ENCODE measurements around the gene CEP112.
"Not testable (repeated sequence)": the region's sequence is repeated elsewhere in the genome, so short reads cannot be mapped to it uniquely, and the experiment has no call there.

CEP112 gene

DNA sequence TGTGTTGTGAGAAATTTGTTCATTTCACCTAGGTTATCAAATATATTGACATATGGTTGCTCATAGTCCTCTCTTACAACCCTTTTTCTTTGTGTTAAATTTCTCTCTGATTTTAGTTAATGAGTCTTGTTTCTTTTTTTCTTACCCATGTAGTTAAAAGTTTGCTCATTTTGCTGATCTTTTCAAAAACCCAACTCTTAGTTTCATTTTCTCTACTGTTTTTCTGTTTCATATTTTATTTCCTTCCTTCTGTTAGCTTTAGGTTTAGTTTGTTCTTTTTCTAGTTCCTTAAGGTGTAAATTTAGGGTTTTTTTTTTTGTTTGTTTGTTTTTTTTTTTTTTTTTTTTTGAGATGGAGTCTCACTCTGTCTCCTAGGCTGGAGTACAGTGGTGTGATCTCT is 42.4 kb downstream of the CEP112 start:
- DNase-seq: no peak

DNA sequence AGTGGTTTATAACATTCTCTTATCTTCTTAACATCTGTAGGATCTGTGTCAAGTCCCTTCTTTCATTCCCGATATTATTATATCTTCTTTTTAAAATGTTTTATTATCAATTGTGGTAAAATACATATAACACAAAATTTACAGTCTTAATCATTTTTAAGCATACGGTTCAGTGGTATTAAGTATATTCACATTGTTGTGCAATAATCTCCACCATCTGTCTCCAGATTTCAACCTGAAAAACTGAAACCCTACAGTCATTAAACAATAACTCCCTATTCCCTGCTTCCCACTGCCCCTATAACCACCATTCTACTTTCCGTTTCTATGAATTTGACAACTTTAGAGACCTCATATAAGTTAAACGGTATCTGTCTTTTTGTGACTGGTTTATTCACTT is 45.5 kb downstream of the CEP112 start:
- DNase-seq: no peak

DNA sequence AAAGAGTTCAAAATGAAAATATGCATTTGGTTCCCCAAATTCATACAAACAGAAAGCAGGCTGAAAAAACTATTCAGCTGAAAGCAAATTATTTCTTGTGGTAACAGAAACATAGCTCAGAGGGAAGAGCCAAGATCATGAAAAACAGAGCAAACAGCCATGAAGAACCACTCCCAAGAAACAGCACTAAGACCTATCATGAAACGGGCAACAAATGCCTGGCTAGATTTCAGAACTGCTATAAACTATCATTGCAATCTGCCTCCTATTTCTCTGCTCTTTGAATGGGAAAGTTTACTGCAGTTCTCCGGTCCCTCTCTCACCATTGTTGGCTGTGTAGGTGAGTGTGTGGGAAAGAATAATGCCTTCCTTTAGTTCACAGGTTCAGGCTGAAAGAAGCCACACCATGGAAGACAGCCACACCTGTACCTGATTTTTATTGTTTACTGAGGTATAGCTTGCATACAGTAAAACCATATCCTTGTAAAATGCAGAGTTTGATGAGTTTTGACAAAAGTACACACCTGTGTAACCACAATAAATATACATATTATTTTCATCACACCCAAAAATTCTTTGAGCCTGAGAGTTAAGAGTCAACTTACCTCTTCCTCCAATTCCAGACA is 48.2 kb downstream of the CEP112 start:
- DNase-seq: no peak

DNA sequence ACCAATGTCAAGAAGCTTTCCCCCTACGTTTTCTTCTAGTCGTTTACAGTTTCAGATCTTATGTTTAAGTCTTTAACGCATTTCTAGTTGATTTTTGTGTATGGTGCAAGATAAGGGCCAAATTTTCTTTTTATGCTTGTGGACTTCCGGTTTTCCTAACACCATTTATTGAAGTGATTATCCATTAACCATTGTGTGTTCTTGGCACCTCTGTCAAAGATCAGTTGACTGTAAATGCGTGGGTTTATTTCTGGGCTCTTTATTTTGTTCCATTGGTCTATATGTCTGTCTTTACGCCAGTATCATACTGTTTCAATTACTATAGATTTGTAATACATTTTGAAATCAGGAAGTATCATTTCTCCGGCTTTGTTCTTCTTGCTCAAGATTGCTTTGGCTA is 49.5 kb downstream of the CEP112 start:
- DNase-seq: no peak

DNA sequence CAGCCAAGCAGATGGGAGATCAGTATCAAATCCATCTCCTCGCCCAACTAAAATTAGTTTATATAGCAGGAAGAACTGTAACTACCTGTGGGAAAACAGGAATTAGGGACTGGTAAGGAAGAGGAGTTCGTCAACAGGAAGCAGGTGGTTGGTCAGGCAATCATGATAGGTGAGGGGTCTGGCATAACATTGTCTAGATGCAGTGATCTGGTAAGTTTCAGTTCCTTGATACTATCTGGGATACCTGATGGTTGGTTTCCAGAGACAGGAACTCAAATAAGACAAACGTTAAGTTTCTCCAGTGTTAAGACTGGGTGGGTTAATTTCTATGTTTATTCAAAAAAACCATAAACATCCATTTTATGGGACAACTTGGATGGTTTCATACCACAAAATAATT is 53.8 kb downstream of the CEP112 start:
- no peak for DNase-seq

DNA sequence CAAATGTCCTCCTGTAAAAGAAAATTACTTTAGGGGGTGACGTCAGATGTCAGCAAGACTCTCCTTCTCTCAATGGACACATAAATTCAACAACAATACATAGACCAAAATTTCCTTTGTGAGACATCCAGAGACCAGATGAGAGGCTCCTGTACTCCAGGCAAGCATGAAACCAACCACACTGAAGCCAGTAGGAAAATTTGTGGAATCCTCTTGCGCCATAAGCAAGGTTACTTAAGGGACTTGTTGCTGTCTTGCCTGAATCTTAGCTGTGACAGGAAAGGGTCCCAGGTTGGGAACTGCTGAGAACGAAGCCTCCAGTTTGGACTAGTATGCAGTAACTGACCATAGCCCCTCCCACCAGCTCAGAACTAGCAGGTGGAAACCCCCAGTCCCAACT is 56.0 kb downstream of the CEP112 start:
- DNase-seq: no peak

DNA sequence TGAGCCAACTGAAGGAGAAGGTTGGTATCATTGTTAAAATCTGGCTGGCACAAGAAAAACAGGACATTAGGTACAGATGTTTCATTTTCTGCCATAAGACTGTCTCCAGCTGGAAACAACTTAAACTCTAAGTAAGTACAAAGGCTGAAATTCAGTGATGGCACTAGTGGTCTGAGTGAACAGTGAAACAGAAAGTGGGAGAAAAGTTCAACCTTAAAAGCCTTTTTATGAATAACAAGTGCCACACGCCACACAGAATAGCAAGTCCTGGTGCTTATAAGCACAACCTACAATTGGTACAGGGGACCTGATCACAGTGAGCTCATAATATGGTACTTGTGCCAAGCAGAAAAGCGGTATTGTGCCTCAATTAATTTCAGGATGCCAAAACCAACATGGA is 56.7 kb downstream of the CEP112 start:
- no peak for DNase-seq

DNA sequence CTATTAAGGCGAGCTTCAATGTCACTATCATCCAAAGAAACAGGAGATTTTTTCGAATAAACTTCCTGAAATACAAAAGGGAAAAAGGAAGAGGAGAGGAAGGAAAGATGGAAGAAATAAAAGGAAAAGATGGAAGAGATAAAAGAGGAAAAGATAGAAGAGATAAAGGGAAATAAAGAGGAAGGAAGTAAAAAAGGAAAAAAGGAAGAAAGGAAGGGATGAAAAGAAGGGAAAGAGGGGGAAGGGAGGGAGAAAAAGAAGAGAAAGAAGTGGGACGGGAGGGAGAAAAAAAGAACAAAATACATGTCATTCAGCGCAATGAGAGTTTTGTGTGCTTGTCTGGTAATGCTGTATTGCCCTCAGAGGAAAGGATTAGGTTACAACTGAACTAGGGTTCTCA is 62.2 kb downstream of the CEP112 start:
- DNase-seq: no peak

DNA sequence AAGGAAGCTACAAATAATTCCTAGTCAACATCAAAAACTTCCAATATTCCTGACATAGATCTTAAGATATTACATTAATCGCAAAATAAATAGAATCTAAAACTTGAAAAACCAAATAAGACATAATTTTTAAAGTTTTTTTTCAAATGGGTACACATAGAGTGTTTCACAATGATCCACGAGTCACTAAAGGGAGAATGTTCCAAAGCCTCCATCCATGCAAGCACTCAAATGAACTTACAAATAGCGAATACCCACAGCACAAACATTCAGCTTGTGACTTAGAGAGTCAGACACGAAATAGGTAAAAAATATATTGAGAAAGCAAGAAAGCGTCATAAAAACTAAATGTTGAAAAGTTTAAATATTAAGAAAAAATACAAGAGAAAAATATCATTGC is 65.7 kb downstream of the CEP112 start:
- DNase-seq: no peak

DNA sequence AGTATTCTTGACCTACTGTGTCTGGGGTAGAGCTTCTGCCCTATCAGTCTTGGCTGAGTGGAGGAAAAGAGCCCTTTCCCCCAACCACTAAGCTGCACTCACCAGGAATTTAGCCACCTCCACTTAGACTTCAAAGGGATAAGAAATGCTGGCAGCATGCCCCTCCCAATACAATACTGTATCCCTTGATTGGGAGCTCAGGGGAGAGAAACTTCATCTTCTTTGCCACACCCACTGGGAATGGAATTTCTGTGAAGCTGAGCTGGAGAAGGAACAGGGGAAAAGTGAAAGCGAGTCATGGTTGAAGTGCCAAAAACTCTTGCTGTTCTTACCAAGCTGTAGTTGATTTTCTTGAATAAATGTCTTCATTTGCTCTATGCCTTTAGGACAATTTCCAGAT is 68.8 kb downstream of the CEP112 start:
- no peak for DNase-seq

DNA sequence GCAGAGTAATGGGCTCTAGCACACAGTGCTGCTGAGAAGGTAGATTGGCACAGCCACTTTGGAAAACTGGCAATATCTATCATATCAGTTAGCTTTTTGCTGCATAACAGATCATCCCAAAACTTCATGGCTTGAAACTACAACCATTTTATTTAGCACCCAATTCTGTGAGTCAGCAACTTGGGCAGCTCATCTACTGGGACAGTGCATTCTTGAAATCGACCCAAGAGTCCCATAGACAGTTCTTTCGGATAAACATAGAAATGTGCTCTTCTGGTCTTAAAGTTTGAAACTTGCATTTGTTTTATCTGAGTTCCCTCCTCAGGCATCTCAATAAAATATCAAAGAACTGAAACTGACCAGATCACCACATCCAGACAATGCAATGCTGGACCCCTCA is 76.7 kb downstream of the CEP112 start:
- DNase-seq: no peak

DNA sequence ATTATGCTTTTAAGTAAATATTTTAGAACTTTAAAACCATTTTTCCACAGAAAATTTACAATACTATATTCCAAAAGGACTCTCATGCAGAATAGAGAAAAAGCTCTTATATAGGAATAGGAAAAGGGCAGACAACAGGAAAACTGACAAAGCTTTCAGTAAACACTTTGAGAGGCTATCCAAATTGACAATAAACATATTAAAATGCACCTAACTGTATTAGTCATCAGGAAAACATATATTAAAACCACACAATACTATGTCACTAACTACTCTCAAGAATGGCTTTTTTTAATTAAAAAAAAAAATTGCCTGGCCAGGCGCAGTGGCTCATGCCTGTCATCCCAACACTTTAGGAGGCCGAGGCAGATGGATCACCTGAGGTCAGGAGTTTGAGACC is 77.3 kb downstream of the CEP112 start:
- DNase-seq: no peak

DNA sequence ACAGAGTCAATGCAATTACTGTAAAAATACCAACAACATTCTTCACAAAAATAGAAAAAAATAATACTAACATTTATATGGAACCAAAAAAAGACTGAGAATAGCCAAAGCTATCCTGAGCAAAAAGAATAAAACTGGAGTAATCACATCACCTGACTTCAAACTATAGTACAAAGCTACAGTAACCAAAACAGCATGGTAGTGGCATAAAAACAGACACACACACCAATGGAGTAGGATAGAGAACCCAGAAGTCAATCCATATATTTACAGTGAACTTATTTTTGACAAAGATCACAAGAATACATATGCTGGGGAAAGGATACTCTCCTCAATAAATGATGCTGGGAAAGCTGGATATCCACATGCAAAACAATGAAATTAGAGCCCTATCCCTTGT is 84.2 kb downstream of the CEP112 start:
- no peak for DNase-seq

DNA sequence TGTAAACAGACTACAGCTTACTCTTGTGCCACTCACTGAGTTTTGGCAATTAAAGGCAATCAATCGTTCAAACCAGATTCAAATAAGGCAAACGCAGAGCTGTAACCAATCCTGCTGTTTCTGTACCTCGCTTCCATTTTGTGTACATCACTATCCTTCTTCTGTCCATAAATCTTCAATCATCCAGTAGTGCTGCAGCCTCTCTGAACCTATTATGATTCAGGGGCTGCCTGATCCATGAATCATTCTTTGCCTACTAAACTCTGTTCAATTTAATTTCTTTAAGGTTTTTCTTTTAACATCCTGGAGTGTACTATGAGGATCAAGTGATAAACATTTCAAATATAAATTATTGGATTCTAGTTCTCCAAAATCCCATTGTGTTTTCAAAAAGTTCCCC is 93.9 kb downstream of the CEP112 start:
- no peak for DNase-seq

DNA sequence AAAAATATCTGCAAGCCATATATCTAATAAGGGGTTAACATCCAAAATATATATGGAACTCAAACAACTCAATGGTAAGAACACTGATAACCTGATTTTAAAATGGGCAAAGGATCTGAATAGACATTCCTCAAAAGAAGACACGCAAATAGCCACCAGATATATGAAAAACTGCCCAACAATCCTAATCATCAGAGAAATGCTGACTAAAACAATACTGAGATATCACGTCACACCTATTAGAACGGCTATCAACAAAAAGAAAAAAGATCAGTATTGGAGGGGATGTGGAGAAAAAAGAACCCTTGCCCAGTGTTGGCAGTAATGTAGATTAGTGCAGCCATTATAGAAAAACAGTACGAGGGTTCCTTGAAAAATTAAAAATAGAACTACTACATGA is 97.2 kb downstream of the CEP112 start:
- DNase-seq: no peak

DNA sequence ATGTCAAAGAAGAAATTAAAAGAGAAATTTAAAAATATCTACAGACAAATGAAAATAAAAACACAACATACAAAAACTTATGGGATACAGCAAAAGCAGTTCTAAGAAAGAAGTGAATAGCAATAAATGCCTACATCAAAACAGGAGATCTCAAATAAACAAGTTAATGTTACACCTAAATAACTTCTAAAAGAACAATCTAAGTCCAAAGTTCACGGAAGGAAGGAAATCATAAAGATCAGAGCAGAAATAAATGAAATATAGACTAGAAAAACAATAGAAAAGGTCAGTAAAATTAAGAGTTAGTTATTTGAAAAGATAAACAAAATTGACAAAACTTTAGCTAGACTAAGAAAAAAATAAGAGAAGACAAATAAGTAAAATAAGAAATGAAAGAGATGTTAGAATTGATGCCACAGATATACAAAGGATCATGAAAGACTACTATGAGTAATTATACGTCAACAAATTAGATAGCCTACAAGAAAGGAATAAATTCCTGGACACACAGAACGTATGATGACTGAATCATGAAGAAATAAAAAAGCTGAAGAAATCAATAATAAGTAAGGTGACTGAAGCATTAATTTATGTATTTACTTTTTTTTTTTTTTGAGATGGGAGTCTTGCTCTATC is 100.4 kb downstream of the CEP112 start:
- DNase-seq: no peak

DNA sequence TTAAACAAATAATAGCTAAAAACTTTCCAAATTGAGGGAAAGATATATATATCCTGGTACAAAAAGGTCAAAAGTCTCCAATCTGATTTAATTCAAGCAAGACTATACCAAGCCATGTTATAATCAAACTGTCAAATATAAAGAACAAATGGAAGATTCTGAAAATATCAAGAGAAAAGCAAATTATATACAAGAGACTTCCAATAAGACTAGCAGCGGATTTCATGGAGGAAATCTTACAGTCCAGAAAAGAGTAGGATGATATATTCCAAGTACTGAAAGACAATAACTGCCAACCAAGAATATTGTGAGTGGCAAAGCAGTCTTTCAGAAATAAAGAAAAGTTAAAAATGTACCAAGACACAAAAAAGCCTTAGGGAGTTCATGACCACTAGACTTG is 102.2 kb downstream of the CEP112 start:
- DNase-seq: no peak

DNA sequence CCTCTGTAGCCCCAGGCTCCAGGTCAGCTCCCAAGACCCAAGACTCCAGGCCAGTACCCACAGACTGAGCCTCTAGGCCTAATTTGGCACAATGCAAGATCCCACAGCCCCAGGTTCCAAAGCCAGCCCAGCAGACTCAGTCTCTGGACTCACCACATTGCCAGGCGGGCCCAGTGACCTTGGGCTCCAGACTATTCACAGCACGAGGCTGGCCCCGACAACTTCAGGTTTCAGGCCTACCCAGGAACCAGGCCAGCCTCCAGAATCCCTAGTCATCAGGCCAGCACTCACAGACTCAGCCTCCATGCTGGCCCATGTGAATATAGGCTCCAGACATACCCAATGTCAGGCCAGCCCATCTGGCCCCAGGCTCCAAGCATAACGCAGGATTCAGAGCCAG is 103.8 kb downstream of the CEP112 start:
- DNase-seq: no peak

DNA sequence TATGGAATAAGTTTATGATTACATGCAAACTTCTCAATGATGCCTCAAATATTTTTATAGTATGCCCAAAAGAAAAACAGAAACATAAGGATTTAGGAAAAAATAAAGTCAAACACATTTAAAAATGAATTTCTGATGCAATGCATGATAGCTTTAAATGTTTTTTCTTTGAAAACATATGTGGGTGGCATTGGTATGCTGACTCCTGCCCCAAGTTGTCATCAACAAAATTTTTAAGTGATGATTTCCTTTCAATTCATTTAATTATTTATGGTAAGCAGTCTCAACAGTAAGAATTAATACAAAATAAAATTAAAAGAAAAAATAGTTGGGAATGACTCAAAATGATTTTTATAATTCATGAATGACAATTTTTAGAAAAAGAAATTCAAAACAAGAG is 104.9 kb downstream of the CEP112 start:
- DNase-seq: no peak

DNA sequence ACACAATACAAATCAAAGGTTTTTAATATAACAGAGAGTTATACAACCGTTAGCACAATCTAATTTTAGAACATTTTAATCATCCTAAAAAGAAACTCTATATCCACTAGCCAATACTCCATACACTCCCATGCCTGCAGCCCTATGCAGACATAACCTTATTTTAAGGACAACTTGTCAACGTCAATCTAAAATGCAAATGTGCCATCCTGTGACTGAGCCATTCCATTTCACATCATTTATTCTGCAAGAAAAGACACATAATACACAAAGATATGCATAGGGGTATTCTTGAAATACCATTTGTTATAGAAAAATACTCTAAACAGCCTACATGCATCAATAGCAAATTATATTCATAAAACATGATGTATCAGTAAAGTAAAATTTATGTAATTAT is 106.7 kb downstream of the CEP112 start:
- DNase-seq: no peak

DNA sequence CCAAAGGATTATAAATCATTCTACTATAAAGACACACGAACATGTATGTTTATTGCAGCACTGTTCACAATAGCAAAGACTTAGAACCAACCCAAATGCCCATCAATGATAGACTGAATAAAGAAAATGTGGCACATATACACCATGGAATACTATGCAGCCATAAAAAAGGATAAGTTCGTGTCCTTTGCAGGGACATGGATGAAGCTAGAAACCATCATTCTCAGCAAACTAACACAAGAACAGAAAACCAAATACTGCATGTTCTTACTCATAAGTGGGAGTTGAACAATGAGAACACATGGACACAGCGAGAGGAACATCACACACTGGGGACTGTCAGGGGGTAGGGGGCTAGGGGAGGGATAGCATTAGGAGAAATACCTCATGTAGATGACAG is 111.3 kb downstream of the CEP112 start:
- DNase-seq: not testable (repeated sequence)

DNA sequence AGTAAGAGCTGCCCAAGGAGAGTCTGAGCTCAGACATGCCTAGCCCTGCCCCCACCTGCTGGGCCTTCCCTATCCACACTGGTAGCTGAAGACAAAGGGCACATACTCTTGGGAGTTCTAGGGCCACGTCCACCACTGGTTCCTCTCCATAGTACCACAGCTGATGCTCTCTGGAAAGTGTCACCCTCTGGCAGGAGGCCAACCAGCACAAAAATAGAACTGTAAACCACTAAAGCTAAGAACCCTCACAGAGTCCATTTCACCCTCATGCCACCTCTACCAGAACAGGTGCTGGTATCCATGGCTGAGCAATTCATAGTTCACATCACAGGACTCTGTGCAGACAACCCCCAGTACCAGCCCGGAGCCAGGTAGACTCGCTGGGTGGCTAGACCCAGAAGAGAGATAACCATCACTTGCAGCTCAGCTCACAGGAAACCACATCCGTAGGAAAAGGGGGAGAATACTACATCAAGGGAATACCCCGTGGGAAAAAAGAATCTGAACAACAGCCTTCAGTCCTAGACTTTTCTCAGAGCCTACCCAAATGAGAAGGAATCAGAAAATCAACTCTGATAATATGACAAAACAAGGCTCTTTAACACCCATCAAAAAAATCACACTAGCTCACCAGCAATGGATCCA is 115.3 kb downstream of the CEP112 start:
- DNase-seq: no peak

DNA sequence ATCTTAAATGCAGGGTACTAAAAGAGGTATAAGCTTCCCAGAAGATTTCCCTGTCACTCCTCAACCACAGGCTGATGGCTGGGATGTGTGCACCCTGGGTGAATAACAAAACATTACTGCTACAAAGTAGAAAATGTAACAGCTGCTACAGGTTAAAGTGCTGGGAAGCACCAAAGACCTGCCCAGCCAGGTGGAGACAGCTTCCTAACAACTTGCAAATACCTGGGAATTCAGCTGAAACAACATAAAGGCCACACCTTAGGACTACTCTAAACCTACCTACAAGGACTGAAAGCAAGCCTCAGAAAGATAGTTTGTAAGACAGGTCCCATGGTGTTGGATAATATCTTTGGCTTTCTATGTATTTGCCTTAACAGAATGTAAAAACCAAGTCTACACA is 118.5 kb downstream of the CEP112 start:
- DNase-seq: no peak

DNA sequence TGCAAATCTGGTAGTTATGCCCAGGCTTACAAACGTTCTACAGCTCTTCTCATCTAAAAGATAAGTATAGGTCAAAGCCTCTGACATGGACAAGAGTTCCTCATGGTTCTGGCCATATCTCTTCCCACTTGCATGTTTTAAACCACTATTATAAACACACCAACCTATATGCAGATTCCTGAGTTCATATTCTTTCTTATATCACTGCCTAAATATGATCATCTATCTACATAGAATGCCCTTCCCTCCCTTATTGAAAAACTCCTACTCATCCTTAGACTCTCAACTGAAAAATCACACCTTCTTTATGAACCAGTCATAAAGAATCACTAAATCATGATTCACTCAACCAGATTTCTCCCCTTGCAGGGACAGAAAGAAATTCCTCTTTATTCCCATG is 128.2 kb downstream of the CEP112 start:
- DNase-seq: no peak

DNA sequence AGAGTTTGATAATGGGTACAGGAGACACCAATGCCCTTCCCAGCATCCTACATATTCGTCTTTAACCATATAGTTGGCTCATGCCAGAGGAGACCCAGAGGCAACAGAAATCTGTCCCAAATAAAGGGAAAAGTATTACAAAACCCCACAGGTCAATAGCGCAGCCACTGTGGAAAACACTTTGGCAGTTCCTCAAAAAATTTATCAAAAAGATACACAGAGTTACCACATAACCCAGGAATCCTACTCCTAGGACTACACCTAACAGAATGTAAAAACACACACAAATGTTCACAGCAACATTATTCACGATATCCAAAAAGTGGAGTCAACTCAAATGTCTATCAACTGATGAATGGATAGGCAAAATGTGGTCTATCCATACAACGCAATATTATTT is 135.8 kb downstream of the CEP112 start:
- no peak for DNase-seq

Data from NCI-H1694 (cell line).